Smooth muscle cell (in vitro differentiated cells): Measurements from ENCODE around the gene NTM. TPM values are rescaled to one million over a fixed set of nuclear protein-coding genes. Genes with fewer than 3 reads are reported as not detected.

ENCODE experiments used
- DNase-seq: peaks from one replicate; lab custom pipeline; 2025; ENCODE audit not compliant: unreplicated experiment; lab: John Stamatoyannopoulos, UW
- H2AFZ ChIP-seq: fragments of 200-600 bp; sonication (generic); 2 replicates; pipeline ENCODE4 v1.6.0; 2016; ENCODE audit warnings: antibody characterized with exemption, low read depth, mild to moderate bottlenecking
- H3F3A ChIP-seq: fragments of 200-600 bp; sonication (generic); 2 replicates; pipeline ENCODE4 v1.6.0; 2017; ENCODE audit warnings: antibody characterized with exemption, low read depth
- H3K27ac ChIP-seq: fragments of 200-600 bp; sonication (generic); 2 replicates; pipeline ENCODE4 v1.5.1; 2016; ENCODE audit warnings: low read depth, mild to moderate bottlenecking
- H3K27me3 ChIP-seq: fragments of 200-600 bp; sonication (generic); 2 replicates; pipeline ENCODE4 v1.6.1; 2016; ENCODE audit warnings: low read depth, mild to moderate bottlenecking
- H3K36me3 ChIP-seq: fragments of 200-600 bp; sonication (generic); 2 replicates; pipeline ENCODE4 v1.5.1; 2016; ENCODE audit warnings: low read depth
- H3K4me1 ChIP-seq: fragments of 200-600 bp; sonication (generic); 2 replicates; pipeline ENCODE4 v1.5.1; 2016; ENCODE audit warnings: low read depth
- H3K4me2 ChIP-seq: fragments of 200-600 bp; sonication (generic); 2 replicates; pipeline ENCODE4 v1.6.0; 2016; ENCODE audit warnings: mild to moderate bottlenecking
- H3K4me3 ChIP-seq: fragments of 200-600 bp; sonication (generic); 2 replicates; pipeline ENCODE4 v1.5.1; 2016; ENCODE audit warnings: mild to moderate bottlenecking
- H3K79me2 ChIP-seq: fragments of 200-600 bp; sonication (generic); 2 replicates; pipeline ENCODE4 v1.6.0; 2016; ENCODE audit warnings: low read depth, mild to moderate bottlenecking
- H3K9ac ChIP-seq: fragments of 200-600 bp; sonication (generic); 2 replicates; pipeline ENCODE4 v1.6.0; 2016; ENCODE audit warnings: low read depth
- H3K9me3 ChIP-seq: fragments of 200-600 bp; sonication (generic); replicated peaks from 2 replicates; pipeline ENCODE4 v1.5.1; 2016; ENCODE audit warnings: low read depth
- H4K20me1 ChIP-seq: fragments of 200-600 bp; sonication (generic); 2 replicates; pipeline ENCODE4 v1.6.0; 2016; ENCODE audit warnings: low read depth
- CTCF ChIP-seq: fragments of 200-600 bp; sonication (generic); IDR thresholded peaks from 2 replicates; pipeline ENCODE4 v1.5.1; 2017; ENCODE audit warnings: borderline replicate concordance, mild to moderate bottlenecking, antibody characterized with exemption; ENCODE audit not compliant: insufficient read depth, poor library complexity, severe bottlenecking
- WGBS: methylation state at CpG from one replicate; pipeline ENCODE4 v1.1.7; 2016; ENCODE audit warnings: low lambda C conversion rate; 5-methylcytosine and 5-hydroxymethylcytosine counted together
- polyA plus RNA-seq: library from polyadenylated mRNA; unstranded; fragments of >200 nt; fragmentation: Nextera tagmentation; extraction: Ambion mirVana; gene quantifications from 2 replicates; pipeline ENCODE4 v1.2.1, GENCODE V29; 2016
- total RNA-seq: library from RNA; depleted of rRNA; stranded (reverse); fragments of >200 nt; gene quantifications from 2 replicates; pipeline ENCODE4 v1.2.3, GENCODE V29; 2014

NTM gene
- total and polyA plus RNA-seq, 2 experiments from 2014 or later, result 68.9 to 123 TPM

GRCh38 chr11:131957201-131957600, 586.8 kb downstream of the NTM start:
- H3K9me3 ChIP-seq, result no peaks in the 10 kb centered on the region
- no peak for TF ChIP-seq CTCF
- no peak overlapping the region for H3K9ac ChIP-seq
- no peaks in the 10 kb centered on the region for H3K36me3 ChIP-seq
- H3K79me2 ChIP-seq, result no peaks in the 10 kb centered on the region
- no peak overlapping the region for H2AFZ ChIP-seq
- no peaks in the 10 kb centered on the region for H3F3A ChIP-seq
- H3K4me3 ChIP-seq, result no peak overlapping the region
- peaks cover 14% of the 10 kb centered on the region for H3K27me3 ChIP-seq
- 87% methylated on average over 2 of the region's 2 CpGs for WGBS
- H3K4me2 ChIP-seq, result no peak overlapping the region
- H4K20me1 ChIP-seq, result peaks cover 12% of the 10 kb centered on the region
- DNase-seq, result no peak
- no peak overlapping the region for H3K27ac ChIP-seq
- H3K4me1 ChIP-seq, result no peaks in the 10 kb centered on the region

GRCh38 chr11:131957875-131958274, 587.5 kb downstream of the NTM start:
- no peak overlapping the region for H3K9ac ChIP-seq
- H3K36me3 ChIP-seq, result no peaks in the 10 kb centered on the region
- H3K27ac ChIP-seq, result no peak overlapping the region
- 33% methylated on average over 6 of the region's 6 CpGs for WGBS
- no peak overlapping the region for H3K4me3 ChIP-seq
- no peak overlapping the region for H3K4me2 ChIP-seq
- TF ChIP-seq CTCF, result no peak
- no peaks in the 10 kb centered on the region for H3K4me1 ChIP-seq
- DNase-seq, result no peak
- no peaks in the 10 kb centered on the region for H3F3A ChIP-seq
- peaks cover 17% of the 10 kb centered on the region for H3K27me3 ChIP-seq
- no peaks in the 10 kb centered on the region for H3K79me2 ChIP-seq
- no peak overlapping the region for H2AFZ ChIP-seq
- no peaks in the 10 kb centered on the region for H3K9me3 ChIP-seq
- peaks cover 8% of the 10 kb centered on the region for H4K20me1 ChIP-seq

- DNase-seq, result no peak
- Histone ChIP-seq H2AFZ (no peak overlapping the region), H3K79me2 (no peaks in the 10 kb centered on the region), H3K4me2 (no peak overlapping the region), H3K36me3 (no peaks in the 10 kb centered on the region), H3K9ac (no peak overlapping the region), H3F3A (no peaks in the 10 kb centered on the region), H3K27ac (no peak overlapping the region), H3K27me3 (peaks cover 10% of the 10 kb centered on the region), H3K9me3 (no peaks in the 10 kb centered on the region), H3K4me3 (no peak overlapping the region), H3K4me1 (no peaks in the 10 kb centered on the region), H4K20me1 (no peaks in the 10 kb centered on the region)
- WGBS, result 89% methylated on average over 7 of the region's 7 CpGs
- TF ChIP-seq CTCF, result no peak
These were observed 592.4 kb downstream of the NTM start for GRCh38 chr11:131962818-131963217.

GRCh38 chr11:131964698-131965483, 594.5 kb downstream of the NTM start:
- H3K4me2 ChIP-seq, result no peak overlapping the region
- no peak for TF ChIP-seq CTCF

More at GRCh38 chr11:131964698-131965483, 594.5 kb downstream of the NTM start:
- no peak overlapping the region for H3K9ac ChIP-seq
- no peaks in the 10 kb centered on the region for H4K20me1 ChIP-seq
- WGBS, result 89% methylated on average over 9 of the region's 9 CpGs
- no peak for DNase-seq
- no peak overlapping the region for H3K4me3 ChIP-seq
- no peaks in the 10 kb centered on the region for H3K9me3 ChIP-seq
- peaks cover 16% of the 10 kb centered on the region for H3K27me3 ChIP-seq
- no peaks in the 10 kb centered on the region for H3K36me3 ChIP-seq
- H3K27ac ChIP-seq, result no peak overlapping the region
- H3K4me1 ChIP-seq, result no peaks in the 10 kb centered on the region
- no peak overlapping the region for H2AFZ ChIP-seq
- H3K79me2 ChIP-seq, result no peaks in the 10 kb centered on the region
- no peaks in the 10 kb centered on the region for H3F3A ChIP-seq
